GM21529 (cell line): ENCODE data around the gene FZD4.
"Not testable (repeated sequence)": the region's sequence is repeated elsewhere in the genome, so short reads cannot be mapped to it uniquely, and the experiment has no call there.

Experiments
- ATAC-seq: cut with Tn5 transposase; IDR thresholded peaks from one replicate; pipeline ENCODE4 v1.9.1; 2021; ENCODE audit not compliant: unreplicated experiment

FZD4 gene

GRCh38 chr11:86977441-86978050 lies 22.4 kb upstream of the FZD4 start:
- ATAC-seq, result no peak

GRCh38 chr11:86972734-86973133 lies 17.5 kb upstream of the FZD4 start:
- no peak for ATAC-seq

GRCh38 chr11:86969258-86969657 lies 14.1 kb upstream of the FZD4 start:
- no peak for ATAC-seq

GRCh38 chr11:86967601-86968000 lies 12.4 kb upstream of the FZD4 start:
- ATAC-seq, result not testable (repeated sequence)

- ATAC-seq, result no peak
These were observed 2.9 kb upstream of the FZD4 start for GRCh38 chr11:86957976-86958646.

GRCh38 chr11:86956905-86957195 lies 1.7 kb upstream of the FZD4 start:
- no peak for ATAC-seq

- peak; percentile 17 for ATAC-seq
These were observed 159 bp downstream of the FZD4 start for GRCh38 chr11:86955111-86955360.

- no peak for ATAC-seq
These were observed 705 bp downstream of the FZD4 start for GRCh38 chr11:86954269-86955110.

- ATAC-seq, result no peak
These were observed 2.8 kb downstream of the FZD4 start for GRCh38 chr11:86952221-86952875.

- ATAC-seq, result no peak
These were observed 3.5 kb downstream of the FZD4 start for GRCh38 chr11:86951706-86952105.

GRCh38 chr11:86950661-86950995 lies 4.6 kb downstream of the FZD4 start:
- ATAC-seq, result no peak

GRCh38 chr11:86949995-86950660 lies 5.1 kb downstream of the FZD4 start:
- ATAC-seq, result no peak

GRCh38 chr11:86948733-86949132 lies 6.5 kb downstream of the FZD4 start:
- no peak for ATAC-seq

- ATAC-seq, result no peak
These were observed 7.7 kb downstream of the FZD4 start for GRCh38 chr11:86947541-86947940.

GRCh38 chr11:86943505-86943904 lies 11.7 kb downstream of the FZD4 start:
- not testable (repeated sequence) for ATAC-seq

- no peak for ATAC-seq
These were observed 13.2 kb downstream of the FZD4 start for GRCh38 chr11:86941871-86942599.

GRCh38 chr11:86941077-86941870 lies 13.9 kb downstream of the FZD4 start:
- no peak for ATAC-seq

GRCh38 chr11:86940122-86940777 lies 14.9 kb downstream of the FZD4 start:
- no peak for ATAC-seq
